NCI-H1048 (cell line): Measurements from ENCODE around the gene TNRC6A.
"Not testable (repeated sequence)": the region's sequence is repeated elsewhere in the genome, so short reads cannot be mapped to it uniquely, and the experiment has no call there.

ENCODE experiments used
- DNase-seq: peaks from one replicate; lab custom pipeline; 2025; lab: John Stamatoyannopoulos, UW

Gene TNRC6A

DNA sequence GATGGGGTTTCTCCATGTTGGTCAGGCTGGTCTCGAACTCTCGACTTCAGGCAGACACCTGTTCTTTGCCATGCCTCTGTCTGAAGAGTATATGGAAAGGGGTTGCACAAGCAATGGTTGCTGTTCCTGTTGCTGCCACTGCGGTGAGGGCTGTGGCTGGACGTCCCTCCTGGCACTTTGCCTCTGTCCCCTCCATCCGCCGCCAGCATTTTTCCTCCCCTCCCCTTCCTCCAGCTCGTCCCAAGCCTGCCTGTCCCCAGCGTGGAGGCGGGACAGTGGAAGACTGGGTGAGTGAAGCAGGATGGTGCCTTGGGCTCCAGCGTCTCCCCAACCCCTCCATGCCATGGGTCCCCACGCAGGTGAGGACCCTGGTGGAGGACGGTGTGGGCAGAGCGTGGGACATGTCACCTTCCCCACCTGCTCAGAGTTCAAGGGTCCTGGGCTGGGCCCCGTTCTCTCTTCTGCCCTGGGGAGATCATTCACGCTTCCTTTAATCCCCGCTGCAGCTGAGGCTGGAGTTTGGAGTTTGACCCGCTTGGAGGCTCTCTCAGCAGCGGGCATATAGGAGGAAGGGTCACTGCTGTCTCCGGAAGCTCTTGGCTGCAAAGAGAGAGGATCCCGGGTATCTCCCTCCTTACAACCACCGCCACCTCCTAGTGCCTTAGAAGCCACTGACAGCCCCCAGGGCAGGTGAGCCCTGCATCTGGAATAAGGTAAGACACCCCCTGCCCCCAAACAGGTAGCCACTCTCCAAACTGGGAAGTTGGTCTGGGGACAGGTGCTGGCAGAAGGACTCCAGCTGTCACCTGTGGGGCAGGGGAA lies 116.5 kb downstream of the TNRC6A start, which contains the start of gene SLC5A11:
Gene SLC5A11 (plus strand): TSS at position 238 of the 822 bp plus-strand sequence. CDS start 12,681 bp downstream, outside the sequence.
- DNase-seq: no peak

- no peak for DNase-seq
Measured at GRCh38 chr16:24846548-24847357, 117.3 kb downstream of the TNRC6A start.

GRCh38 chr16:24847358-24847664 lies 117.9 kb downstream of the TNRC6A start:
- no peak for DNase-seq

DNA sequence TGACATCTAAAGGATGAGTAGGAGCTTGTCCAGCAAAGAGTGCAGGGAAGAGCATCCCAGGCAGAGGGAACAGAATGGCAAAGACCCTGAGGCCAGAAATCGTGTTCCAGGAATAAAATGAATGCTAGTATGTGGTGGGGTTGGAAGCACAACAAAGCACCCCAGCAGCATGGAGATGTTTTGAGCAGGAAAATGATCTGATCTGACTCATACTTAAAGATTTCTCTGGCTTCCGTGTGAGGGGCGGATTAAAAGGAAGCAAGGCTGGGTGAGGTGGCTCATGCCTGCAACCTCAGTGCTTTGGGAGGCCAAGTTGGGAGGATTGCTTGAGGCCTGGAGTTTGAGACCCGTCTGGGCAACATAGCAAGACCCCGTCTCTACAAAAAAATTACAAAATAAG lies 118.6 kb downstream of the TNRC6A start:
- DNase-seq: no peak

DNA sequence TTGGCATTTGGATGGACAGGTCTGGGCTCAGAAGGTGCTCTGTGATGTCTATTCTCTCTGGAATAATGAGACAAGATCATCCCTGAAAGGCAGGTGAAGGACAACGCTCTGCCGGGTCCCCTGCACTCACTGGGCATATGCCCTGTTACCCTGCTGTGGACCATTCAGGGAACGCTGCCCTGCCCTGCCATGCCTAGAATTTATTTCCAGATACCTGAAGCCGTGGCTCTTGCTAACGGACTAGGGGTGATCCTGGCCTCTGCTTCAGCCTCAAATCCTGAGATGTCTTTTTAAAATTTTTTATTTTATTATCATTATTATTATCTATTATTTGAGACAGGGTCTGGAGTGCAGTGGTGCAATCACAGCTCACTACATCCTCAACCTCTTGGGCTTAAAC lies 120.2 kb downstream of the TNRC6A start:
- DNase-seq: no peak

- DNase-seq: no peak
Measured at GRCh38 chr16:24850289-24850938, 121.0 kb downstream of the TNRC6A start.

DNA sequence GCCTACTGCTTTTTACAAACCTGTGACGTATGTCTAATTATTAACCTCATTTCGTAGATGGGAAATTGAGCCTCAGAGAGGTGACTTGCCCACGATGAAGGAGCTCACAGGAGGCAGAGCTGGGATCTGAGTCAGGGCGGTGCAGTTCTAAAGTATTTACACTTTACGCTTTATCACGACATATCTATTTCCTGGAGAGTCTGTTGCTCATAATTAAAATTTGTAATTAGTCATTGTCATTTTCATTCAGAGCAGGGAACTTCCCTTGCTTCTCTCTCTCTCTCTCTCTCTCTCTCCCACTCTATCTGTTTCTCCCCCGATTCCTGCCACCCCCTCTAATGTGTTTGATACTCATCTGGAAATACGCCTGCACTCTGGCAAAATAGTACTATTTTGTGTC lies 122.2 kb downstream of the TNRC6A start:
- DNase-seq: no peak

- no peak for DNase-seq
Measured at GRCh38 chr16:24852281-24852721, 122.8 kb downstream of the TNRC6A start.

DNA sequence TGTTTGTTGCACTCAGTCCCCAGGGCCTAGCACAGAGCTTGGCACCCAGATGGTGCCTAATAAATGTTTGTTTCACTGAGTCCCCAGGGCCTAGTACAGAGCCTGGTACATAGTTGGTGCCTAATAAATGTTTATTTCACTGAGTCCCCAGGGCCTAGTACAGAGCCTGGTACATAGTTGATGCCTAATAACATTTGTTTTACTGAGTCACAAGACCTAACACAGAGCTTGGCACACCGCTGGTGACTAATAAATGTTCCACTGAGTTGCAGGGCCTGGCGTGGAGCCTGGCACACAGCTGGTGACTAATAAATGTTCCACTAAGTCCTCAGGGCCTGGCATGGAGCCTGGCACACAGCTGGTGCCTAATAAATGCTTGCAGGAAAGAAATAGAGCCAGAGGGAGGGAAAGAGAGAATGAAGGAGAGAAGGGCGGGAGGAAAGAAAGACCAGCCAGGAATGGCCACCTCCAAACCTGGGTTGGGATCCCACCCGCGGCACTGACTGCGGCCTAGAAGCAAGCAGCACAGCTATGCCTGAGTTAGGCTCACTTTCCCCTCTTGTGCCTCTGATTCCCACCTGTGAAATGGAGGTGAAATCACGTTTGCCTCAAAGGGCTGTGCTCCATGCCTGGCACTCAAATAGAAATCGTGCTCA lies 123.8 kb downstream of the TNRC6A start:
- no peak for DNase-seq

DNA sequence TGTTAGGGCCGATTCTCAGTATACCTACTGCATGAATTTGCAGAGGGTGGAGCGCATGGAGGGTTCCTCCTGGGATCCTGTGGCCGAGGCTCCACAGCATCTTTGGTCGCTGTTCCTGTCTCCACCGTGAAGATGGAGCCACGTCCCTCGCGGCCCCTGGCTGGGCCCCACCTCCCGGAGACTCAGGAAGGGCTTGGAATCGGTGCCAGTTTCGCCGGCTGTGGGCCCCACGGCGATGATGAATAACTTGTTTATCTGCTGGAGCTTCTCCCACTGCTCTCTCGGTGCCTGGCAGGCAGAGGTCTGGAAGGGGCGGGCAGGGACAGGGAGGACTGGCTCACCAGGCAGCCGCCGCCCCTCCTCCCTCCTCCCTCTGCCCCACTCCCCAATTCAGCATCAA lies 124.4 kb downstream of the TNRC6A start:
- no peak for DNase-seq

DNA sequence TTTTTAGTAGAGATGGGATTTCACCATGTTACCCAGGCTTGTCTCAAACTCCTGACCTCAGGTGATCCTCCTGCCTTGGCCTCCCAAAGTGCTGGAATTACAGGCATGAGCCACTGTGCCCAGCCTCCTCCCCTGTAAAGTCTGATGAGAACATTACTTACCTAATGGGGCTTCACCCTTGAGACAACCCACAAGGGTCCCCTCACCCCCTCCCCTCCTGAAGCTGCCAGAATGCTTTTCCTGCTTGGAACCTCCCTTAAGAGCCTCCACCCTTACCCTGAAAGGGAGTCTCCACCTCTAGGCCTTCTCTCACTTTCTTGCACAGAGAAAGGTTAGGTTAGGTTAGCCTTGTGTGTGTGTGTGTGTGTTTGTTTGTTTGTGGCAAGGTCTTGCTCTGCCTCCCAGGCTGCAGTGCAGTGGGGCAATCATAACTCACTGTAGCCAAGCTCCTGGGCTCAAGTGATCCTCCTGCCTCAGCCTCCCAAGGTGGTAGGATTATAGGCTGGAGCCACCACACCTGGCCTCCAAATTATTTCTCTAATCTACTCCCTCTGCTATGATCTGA lies 125.2 kb downstream of the TNRC6A start:
- no peak for DNase-seq

GRCh38 chr16:24855678-24856077 lies 126.2 kb downstream of the TNRC6A start:
- no peak for DNase-seq

DNA sequence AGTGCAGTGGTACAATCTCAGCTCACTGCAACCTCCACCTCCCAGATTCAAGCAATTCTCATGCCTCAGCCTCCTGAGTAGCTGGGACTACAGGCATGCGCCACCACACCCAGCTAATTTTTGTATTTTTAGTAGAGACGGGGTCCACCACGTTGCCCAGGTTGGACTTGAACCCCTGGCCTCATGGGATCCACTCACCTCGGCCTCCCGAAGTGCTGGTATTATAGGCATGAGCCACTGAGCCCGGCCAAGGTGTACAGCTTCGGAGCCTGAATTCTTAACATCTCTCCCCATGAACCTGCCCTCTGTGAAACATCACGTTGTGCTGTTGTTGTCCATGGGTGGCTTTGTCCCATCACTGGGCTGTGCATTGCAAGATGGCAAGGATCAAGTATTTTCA lies 127.4 kb downstream of the TNRC6A start:
- DNase-seq: not testable (repeated sequence)

- DNase-seq: peak; percentile 2
Measured at GRCh38 chr16:24858219-24859041, 129.0 kb downstream of the TNRC6A start.

DNA sequence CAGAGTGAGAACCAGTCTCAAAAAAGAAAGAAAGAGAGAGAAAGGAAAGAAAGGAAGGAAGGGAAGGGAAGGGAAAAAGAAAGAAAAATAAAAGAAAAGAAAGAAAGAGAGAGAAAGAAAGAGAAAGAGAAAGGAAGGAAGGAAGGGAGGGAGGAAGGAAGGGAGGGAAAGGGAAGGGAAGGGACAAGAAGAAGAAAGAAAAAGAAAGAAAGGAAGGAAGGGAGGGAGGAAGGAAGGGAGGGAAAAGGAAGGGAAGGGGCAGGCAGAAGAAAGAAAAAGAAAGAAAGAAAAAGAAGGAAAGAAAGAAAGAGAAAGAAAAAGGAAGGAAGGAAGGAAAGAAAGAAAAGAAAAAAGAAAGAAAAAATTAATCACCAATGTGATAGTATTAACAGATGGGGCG lies 132.0 kb downstream of the TNRC6A start:
- DNase-seq: no peak

DNA sequence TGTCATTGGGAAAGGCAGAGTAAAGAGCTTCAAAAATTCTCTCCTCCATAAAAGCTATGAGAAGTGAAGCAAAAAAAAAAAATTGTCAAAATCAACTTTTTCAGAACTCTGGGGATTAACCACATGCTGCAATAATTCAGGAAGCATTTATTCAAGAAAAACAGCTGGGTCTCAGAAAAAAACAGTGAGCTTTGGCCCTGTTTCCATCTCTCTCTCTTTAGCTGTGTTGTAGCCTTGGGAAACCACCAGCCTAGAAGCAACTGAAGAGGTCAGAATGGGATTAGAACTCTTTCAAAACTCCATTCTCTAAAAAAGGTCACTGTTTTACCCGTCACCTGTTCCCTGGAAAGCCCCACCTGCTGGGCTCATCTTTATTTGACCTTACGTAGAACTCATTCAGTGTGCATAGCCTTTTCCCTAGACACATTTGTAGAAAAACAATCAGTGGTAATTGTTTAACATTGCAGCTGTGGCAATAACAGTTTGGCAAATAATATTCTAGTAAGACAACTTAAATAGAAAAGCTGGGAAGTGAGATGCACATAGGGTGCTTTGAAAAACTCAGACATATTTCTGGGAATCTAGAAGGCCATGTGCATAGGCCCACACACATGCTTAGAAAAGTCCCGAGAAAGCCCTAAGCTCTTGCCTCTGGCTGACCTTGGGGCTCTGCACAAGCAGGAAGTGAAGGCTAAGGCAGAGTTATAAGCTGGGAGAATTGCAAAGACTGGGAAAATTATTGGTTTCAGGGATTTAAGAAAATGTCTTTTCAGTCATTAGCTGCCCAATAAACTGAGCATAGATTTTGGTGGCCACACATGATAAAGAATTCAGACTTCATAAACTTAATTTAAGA lies 134.4 kb downstream of the TNRC6A start:
- DNase-seq: no peak

DNA sequence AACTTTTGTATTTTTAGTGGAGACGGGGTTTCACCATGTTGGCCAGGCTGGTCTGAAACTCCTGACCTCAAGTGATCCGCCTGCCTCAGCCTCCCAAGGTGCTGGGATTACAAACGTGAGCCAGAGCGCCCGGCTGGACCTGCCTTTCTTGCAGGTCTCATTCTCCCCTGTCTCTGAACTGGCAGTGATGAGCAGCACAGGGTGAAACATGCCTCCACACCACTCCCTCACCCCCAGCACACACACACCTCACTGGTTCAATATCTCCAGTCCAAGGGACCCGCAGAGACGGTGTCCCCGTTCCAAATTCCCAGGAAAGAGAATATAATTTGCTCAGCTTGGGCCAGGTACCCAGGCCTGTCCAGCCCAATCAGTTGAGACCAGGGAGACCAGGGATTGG lies 139.6 kb downstream of the TNRC6A start:
- DNase-seq: no peak

- DNase-seq: no peak
Measured at GRCh38 chr16:24871891-24872290, 142.4 kb downstream of the TNRC6A start.

DNA sequence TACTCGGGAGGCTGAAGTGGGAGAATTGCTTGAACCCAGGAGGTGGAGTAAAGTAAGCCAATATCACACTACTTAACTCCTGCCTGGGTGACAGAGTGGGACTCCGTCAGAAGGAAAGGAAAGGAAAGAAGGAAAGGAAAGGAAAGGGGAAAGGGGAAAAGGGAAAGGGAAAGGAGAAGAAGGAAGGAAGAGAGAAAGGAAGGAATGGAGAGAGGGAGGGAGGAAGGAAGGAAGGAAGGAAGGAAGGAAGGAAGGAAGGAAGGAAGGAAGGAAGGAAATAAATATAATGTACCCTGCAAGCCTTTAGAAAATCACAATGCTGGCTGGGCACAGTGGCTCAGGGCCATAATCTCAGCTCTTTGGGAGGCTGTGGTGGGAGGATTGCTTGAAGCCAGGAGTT lies 143.6 kb downstream of the TNRC6A start:
- DNase-seq: no peak

GRCh38 chr16:24875466-24875865 lies 146.0 kb downstream of the TNRC6A start:
- DNase-seq: no peak
